HG03064 (cell line): Measurements from ENCODE around the gene ADAMTSL3.
"Not testable (repeated sequence)": the region's sequence is repeated elsewhere in the genome, so short reads cannot be mapped to it uniquely, and the experiment has no call there.

Source experiments
- ATAC-seq: cut with Tn5 transposase; IDR thresholded peaks from one replicate; pipeline ENCODE4 v1.9.1; 2021; ENCODE audit warnings: low read depth; ENCODE audit not compliant: unreplicated experiment

The ADAMTSL3 gene

DNA sequence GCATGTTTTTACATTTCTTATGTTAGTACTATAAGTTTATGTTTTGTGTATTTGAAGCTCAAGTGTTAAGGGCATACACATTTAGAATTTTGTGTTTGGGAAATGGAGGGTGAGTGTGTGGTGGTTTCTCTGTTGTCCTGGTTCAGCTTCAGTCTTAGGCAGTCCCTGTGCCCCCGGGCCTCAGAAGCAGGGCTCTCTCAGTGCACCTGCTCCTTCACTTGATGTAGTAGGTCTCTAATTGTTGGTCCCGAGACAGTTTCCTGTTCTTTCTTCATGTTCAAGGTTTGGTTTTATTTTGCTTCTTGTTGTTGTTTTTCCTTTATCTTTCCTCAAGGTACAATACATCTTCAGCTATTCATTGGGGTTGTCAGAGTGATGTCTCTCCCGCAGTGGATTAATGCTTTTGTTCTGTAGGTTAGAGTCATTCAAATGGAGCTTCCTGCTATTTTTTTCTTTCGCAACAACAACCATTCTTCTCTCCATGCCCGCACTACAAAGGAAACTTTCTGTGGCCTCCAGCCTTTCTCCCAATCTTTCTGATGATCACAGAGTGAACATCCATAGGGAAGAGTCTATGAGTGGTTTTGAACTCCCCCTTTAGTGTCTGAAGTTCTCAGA is 403.9 kb downstream of the ADAMTSL3 start:
- no peak for ATAC-seq

DNA sequence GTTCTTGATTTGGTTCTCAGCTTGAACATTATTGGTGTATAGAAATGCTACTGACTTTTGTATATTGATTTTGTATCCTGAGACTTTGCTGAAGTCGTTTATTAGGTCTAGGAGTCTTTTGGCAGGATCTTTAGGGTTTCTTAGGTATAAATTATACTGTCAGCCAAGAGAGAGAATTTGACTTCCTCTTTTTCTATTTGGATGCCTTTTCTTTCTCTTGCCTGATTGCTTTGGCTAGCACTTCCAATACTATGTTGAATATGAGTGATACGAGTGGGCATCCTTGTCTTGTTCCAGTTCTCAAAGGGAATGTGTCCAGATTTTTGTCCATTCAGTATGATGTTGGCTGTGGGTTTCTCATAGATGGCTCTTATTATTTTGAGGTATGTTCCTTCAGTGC is 409.8 kb downstream of the ADAMTSL3 start:
- ATAC-seq, result not testable (repeated sequence)

DNA sequence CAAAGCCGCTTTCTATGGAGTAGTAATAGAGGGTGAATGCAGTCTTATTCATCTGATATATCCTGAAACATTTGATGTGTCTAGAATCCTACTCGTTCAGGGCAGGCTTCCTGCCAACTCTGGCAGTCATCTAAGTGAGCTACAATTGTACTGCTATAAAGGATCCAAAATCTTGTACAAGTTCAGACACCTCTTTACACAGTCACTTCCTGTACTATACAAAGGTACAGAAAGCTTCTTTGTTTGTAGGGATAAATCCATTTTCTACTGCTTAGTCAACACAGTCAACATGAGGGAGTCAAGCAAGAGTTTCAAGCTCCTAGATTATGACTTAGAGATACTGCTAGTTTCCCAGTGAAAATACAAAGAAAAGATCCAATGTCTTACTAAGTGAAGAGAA is 414.8 kb downstream of the ADAMTSL3 start:
- not testable (repeated sequence) for ATAC-seq

DNA sequence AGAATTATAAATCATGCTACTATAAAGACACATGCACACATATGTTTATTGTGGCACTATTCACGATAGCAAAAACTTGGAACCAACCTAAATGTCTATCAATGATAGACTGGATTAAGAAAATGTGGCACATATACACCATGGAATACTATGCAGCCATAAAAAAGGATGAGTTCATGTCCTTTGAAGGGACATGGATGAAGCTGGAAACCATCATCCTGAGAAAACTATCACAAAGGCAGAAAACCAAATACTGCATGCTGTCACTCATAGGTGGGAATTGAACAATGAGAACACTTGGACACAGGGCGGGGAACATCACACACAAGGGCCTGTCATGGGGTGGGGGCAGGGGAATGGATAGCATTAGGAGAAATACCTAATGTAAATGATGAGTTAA is 424.1 kb downstream of the ADAMTSL3 start:
- not testable (repeated sequence) for ATAC-seq

DNA sequence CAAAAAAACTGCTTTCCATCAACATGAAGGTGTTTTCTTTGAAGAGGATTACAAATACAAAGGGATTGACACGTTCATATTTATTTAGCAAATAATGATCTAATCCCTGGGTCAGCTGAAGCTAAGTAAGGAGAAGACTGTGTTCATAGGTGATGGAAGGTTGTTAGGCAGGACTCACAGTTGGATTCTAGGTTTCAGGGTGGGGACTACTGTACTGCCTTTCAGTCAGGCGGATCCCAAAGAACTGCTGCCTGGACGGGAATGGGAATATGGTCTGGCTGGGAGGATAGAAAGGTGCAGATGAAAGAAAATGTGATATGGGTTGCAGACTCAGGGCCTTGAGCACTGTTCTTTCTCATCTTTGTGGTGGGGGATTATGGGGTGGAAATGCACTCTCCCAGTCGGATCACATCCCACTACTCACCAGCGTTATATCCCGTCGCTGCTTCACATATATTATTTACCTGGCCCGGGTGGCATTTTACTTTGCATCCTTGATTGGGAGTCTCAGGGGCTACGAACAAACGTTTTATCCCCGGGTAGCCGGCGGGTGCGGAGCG is 425.5 kb downstream of the ADAMTSL3 start:
- not testable (repeated sequence) for ATAC-seq

DNA sequence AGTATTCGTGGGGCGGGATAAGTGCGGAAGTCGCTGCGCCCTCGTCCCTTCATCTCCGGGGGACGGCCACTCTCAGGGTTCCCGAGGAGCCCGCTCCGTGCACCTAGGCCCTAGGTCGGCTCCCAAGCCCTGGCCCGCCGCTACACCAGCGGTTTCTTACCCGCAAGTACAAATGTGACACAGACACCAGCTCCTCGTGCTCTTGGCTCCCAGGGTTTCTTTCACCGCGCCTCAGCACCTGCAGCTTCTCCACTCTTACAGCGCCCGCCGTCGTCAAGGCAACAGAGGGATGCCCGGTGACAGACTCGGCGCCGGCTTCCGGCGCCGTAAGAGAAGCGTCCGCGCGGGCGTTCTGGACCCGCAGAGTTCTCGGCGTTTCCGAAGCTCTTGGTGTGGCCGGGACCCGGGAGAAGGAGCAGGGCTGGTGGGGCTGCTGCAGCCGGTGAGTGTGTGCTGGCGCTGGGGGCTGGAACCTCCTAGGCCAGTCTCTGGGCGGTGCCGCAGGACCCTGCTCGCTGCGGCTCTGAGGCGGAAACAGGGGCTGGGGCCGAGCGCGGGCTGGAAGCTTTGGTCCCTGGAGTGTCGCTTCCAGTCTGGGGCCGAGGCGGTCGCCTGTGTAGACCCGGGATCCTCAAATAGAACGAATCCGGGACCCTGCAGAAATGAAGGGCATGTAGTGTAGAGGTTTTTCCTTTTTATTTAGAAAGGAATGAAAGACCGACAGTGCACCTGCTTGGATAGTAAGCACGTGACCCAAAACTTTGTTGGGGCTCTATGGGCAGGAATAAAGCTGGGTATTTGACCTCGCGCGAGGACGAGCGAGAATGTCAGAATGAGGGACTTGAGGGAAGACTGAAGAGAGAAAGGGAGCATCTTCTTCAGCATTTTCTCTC is 426.2 kb downstream of the ADAMTSL3 start:
- ATAC-seq, result peak; percentile 96

DNA sequence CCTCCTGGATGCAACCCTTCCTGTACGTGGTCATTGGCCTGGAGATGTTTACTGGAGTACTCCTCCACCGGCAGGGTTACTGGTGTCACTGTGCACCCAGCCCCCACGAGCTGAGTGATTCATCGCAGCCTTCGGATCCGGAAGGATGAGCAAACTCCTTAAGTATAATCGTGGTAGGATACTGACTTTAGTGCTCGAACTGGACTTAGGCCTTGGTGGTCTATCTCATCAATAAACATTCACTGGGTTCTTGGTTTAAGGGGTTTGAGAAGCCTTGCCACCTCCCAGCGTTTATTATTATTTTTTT is 426.8 kb downstream of the ADAMTSL3 start:
- ATAC-seq, result not testable (repeated sequence)

DNA sequence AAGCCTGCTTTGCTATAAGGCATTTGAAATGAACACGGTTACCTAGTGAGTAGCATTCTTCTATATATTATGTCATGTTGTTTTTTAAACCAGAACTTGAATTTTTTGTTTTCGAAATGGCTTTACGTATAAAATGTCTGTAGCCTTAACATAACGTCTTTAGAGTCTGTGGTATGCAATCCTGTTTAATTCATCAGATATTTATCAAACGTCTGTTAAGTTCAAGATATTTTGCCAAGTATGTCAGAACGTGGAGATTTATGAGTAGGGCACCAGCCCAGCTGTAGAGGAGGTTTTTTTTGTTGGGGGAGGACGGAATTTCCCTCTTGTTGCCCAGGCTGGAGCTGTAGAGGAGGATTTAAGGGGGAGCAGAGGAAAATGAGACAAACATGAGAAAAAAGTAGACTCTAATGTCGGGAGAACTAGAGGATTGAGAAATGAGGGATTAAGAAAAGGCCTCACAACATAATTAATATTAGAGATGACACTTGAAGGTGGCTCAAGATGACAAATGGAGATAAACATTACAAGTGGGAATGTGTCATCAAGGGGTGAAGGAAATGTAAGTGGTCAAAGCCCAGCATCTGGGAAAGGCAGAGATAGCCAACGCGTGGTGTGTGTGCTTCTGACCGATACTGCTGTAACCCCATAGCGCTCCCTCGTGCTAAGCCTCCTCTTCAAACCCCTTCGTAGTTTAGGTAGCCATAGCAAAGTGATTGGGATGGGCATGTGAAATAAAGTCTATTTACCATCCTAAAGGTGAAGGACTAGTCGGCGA is 427.7 kb downstream of the ADAMTSL3 start:
- no peak for ATAC-seq

DNA sequence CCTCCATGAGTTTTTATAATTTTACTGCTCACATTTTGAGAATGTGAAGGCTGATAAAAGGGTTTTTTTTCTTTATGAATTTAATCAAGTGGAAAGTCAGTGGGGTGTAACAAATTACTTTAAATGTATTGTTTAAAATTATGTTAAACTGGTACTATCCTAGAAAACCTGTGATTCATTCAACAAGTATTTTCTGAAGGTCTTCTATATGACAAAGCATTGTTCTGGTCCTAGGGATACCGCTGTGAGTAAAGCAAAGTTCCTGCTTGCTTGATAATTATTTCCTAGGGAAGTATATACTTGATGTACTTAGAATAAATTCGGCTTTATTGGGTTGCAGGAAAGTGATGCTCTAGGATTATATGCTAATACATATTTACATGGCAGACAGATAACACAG is 428.8 kb downstream of the ADAMTSL3 start:
- no peak for ATAC-seq

DNA sequence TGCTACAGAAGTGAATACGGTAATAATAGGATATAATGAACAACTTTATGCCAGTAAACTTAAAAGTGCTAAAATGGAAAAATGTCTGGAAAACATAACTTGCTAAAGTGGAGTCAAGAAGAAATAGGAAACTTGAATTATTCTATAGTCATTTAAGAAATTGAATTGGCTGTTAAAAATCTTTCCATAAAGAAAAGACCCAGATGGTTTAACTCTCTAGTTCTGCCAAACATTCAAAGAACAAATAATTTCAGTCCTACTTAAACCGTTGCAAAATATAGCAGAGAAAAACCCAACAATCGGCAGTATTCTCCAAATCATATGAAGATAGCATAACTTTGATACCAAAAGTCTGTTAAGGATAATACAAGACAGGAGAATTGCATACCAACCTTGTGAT is 432.1 kb downstream of the ADAMTSL3 start:
- not testable (repeated sequence) for ATAC-seq
